Epithelial cell of prostate (primary cell): ENCODE data around the gene NEURL1B.
"Not testable (repeated sequence)": the region's sequence is repeated elsewhere in the genome, so short reads cannot be mapped to it uniquely, and the experiment has no call there.

Source experiments
- DNase-seq: peaks from one replicate; pipeline ENCODE4 v3.0.0-alpha.2; 2011; ENCODE audit warnings: low read depth, low spot score
- H3K27ac ChIP-seq: fragments of 450-650 bp; 2 replicates; pipeline ENCODE4 v1.5.1; 2017; ENCODE audit warnings: mild to moderate bottlenecking

Gene NEURL1B

GRCh38 chr5:172647352-172648012 lies 6.4 kb downstream of the NEURL1B start:
- H3K27ac ChIP-seq: peak overlapping the region; percentile 76
- DNase-seq: no peak

GRCh38 chr5:172648013-172648381 lies 6.9 kb downstream of the NEURL1B start:
- peak overlapping the region; percentile 76 for H3K27ac ChIP-seq
- peak; percentile 88 for DNase-seq

DNA sequence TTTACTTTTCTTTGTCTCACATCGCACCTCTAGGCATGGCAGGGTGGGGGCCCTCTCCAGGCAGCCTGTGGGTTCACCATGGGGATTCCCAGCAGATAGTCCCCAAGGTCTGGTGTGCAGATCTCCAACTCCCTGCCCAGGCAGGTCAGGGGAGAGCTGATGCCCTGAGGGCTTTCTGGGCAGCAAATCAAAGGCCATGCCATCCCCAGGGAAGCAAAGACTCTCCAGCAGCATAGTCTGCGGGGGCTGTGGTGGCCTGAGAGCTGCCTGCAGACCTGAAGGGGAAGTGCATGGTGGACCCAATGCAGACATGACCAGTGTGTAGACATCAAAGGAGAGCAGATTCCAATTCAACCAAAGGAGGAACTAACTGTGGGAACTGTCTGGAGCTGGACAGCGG lies 7.7 kb downstream of the NEURL1B start:
- no peak for DNase-seq
- peak overlapping the region; percentile 76 for H3K27ac ChIP-seq

- not testable (repeated sequence) for H3K27ac ChIP-seq, DNase-seq
These were observed 15.4 kb downstream of the NEURL1B start for GRCh38 chr5:172656496-172656895.

DNA sequence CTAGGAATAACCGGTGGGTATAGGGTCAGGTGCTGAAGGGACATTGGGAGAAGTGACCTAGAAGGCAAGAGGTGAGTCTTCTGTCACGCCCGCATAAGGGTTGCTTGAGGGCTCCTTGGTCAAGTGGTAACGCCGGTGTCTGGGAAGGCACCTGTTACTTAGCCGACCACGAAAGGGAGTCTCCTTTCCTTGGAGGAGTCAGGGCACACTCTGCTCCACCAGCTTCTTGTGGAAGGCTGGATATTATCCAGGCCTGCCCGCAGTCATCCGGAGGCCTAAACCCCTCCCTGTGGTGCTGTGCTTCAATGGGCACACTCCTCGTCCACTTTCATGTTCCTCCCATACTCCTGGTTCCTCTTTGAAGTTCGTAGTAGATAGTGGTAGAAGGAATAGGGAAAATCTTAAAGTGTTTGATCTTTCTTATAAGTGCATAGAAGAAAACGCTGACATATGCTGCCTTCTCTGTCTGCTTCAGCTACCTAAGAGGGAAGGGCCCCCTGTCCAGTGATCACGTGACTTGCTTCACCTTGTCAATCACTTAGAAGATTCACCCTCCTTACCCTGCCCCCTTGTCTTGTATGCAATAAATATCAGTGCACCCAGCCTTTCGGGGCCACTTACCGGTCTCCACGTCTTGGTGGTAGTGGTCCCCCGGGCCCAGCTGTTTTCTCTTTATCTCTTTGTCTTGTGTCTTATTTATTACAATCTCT lies 16.6 kb downstream of the NEURL1B start:
- H3K27ac ChIP-seq, DNase-seq: not testable (repeated sequence)

DNA sequence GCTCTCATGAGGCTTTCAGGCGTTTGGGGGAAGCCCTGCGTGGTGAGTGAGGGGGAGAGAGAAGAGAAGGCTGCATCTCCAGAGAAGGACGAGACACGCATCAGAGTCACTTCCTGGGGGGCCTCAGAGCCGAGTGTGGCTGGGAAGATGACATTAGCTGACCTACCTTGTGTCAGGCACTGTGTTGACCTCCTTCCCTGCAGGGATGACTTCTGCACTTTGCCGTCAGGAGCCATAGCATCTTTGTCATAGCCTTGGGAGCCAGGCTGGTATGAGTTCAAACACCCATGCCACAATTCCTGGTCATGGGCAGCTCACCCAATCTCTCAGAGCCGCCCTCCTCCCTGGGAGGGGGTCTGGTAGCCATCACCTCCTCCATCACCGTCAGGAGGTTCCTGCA lies 17.3 kb downstream of the NEURL1B start:
- H3K27ac ChIP-seq: no peak overlapping the region

GRCh38 chr5:172658961-172659501 lies 18.0 kb downstream of the NEURL1B start:
- no peak for DNase-seq
- H3K27ac ChIP-seq: peak overlapping the region; percentile 51

More for the DNA sequence above, 17.3 kb downstream of the NEURL1B start:
- DNase-seq: no peak

GRCh38 chr5:172659570-172659908 lies 18.5 kb downstream of the NEURL1B start:
- no peak for DNase-seq
- H3K27ac ChIP-seq: peak overlapping the region; percentile 51

- no peak for DNase-seq
- peak overlapping the region; percentile 51 for H3K27ac ChIP-seq
These were observed 19.0 kb downstream of the NEURL1B start for GRCh38 chr5:172659909-172660628.

DNA sequence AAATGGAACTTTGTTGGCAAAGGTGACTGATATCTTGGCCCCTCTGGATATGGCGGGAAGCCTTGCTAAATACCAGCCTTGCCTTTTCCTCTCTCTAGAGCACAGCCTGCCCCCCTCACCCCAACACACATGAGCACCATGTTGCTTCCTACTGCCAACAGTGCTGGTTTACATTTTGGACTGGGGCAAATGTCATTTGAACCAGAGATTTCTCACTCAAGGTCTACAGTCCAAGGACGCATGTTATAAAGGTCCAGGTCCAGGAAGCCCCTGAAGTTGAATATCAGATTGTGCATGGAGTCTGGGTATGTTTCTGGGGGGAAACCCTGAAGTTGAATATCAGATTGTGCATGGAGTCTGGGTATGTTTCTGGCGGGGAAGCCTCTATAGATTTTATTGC lies 19.9 kb downstream of the NEURL1B start:
- no peak for DNase-seq
- H3K27ac ChIP-seq: no peak overlapping the region

DNA sequence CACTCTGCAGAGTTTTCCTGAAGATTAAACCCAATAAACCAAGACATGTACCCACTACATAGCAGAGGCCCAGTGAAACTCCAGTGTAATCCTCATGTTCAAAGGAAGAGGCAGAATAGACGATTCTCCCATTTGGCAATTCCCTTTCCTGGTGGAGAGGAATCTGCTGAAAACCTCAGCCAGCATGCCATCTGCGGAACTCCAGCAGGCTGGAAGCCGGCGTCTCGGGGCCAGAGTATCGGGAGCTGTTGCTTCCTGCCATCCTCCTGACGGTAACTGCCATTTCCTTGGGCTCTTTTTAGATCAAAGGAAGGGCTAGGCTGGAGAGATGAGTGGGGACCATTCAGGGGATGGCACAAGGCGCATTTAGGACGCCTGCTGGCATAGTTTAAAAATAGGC lies 20.5 kb downstream of the NEURL1B start:
- H3K27ac ChIP-seq: no peak overlapping the region
- DNase-seq: no peak

DNA sequence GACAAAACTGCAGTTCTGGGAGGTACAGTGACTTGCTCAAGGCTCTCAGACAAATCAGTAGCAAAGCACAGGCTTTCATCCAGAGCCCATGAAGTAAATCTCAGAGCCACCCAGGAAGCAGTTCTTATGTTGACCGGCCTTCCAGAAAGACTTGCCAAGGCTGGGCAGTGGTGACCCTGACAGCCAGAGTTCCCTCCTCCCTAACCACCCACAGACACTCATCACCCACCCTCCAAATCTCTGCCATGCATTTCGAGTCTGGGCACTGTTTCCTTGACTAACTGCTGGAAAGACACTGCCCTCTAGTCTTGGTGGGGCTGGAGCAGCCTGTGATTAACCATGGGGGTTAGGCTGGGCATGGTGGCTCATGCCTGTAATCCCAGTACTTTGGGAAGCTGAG lies 21.5 kb downstream of the NEURL1B start:
- H3K27ac ChIP-seq: no peak overlapping the region
- no peak for DNase-seq

DNA sequence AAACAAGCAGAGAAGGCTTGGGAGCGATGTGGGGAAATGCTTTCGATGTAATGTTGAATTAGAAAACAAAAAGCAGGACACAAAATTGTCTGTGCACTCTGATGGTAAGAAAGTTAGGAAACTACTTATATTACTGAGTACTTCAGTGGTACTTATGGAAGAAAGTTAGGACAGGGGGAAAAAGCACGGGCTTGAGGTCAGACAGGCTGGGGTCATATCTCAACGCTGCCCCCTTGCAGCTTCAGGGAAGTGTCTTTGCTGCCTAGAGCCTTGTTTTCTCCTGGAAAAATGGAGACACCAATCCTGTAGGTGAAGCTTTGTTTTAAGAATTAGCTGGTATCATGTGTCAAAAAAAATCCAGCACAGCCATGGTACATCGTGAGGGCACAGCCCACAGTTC lies 23.0 kb downstream of the NEURL1B start:
- DNase-seq: no peak
- no peak overlapping the region for H3K27ac ChIP-seq

DNA sequence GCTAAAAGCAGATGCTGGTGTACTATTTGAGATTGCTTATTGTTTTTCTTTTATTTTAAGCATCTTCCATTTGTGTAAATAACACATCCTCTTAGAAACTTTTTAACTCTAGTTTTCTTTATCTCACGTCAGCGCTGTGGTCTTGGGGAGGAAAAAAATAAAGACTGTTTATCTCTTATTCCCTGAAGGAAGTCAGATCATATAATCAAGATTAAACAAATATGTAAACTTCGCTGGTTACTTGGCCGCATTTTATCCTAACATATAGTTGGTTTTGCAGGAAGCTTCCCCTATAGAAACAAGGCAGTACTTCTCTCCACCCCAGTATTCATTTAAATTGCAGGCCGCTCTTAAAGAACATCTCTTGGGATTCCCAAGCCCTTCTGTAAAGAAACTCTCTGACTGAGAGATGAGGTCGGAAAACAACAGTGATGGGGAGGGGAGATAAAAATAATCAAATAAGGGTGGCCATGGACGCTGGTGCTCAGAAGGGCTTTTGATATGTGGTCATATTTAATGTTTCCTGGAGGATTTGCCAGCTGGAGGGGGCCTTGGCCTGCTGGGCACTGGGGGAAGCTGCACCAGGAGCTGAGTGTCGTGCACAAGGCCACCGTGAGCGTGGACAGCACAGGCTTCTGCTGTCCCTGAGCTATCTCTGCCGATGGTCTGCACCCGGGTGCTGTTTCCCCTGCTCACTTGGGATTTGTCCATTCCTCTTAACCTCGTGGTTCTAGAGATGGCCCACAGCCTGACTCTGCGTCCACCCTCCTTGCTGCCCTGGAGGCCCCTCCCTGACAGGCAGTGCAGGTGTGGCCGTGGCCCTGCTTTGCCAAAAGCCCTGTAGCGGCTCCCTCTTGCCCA lies 23.8 kb downstream of the NEURL1B start:
- no peak overlapping the region for H3K27ac ChIP-seq
- no peak for DNase-seq

GRCh38 chr5:172666251-172666650 lies 25.2 kb downstream of the NEURL1B start:
- no peak overlapping the region for H3K27ac ChIP-seq
- no peak for DNase-seq

GRCh38 chr5:172667786-172668593 lies 26.9 kb downstream of the NEURL1B start:
- no peak overlapping the region for H3K27ac ChIP-seq
- DNase-seq: no peak

DNA sequence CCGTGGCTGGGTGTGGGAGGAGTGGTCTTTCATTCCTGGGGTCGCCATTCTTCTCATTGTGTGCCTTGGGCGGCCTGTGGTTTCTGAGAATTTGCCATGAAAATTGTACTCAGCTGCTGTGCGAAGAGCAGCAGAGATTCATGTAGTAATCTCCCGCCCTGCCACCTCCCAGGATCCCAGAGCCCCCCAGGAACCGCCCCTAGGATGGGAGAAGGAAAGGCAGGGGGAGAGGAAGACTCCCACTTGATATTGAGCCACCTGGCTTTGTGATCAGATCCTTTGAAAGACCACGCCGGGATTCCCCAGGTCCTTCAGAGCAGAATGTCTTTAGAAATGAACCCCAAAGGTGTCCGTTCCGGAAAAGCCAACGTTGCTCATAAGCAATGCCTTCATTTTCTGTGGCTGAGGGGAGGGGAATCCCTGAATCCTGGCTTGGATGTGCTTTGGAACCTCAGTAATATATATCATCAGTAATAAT lies 27.6 kb downstream of the NEURL1B start:
- DNase-seq: no peak
- H3K27ac ChIP-seq: no peak overlapping the region

- H3K27ac ChIP-seq: no peak overlapping the region
- DNase-seq: no peak
These were observed 28.4 kb downstream of the NEURL1B start for GRCh38 chr5:172669386-172670004.

- DNase-seq: no peak
- no peak overlapping the region for H3K27ac ChIP-seq
These were observed 28.9 kb downstream of the NEURL1B start for GRCh38 chr5:172670005-172670402.
